Type B pancreatic cell (in vitro differentiated cells): ENCODE results near the gene PPP2R2B. TPM values are rescaled to one million over a fixed set of nuclear protein-coding genes. Genes with fewer than 3 reads are reported as not detected.

Experiments
- DNase-seq: peaks from one replicate; pipeline ENCODE4 v3.0.0; 2021; ENCODE audit warnings: mixed read lengths; ENCODE audit not compliant: unreplicated experiment; ENCODE audit errors: extremely low spot score
- H3K27ac Mint-ChIP-seq: 2 replicates; pipeline ENCODE4 v1.8.0; 2021; ENCODE audit warnings: mild to moderate bottlenecking, mixed read lengths
- H3K27me3 Mint-ChIP-seq: 2 replicates; pipeline ENCODE4 v1.8.0; 2021; ENCODE audit warnings: mixed read lengths
- H3K36me3 Mint-ChIP-seq: 2 replicates; pipeline ENCODE4 v1.8.0; 2021; ENCODE audit warnings: mixed read lengths
- H3K4me1 Mint-ChIP-seq: one replicate; pipeline ENCODE4 v1.8.0; 2021; ENCODE audit warnings: mixed read lengths; ENCODE audit not compliant: unreplicated experiment
- H3K4me3 Mint-ChIP-seq: 2 replicates; pipeline ENCODE4 v1.8.0; 2021; ENCODE audit warnings: mild to moderate bottlenecking, mixed read lengths
- H3K9me3 Mint-ChIP-seq: 2 replicates; pipeline ENCODE4 v1.8.0; 2021; ENCODE audit warnings: mixed read lengths
- CTCF ChIP-seq: fragments of 200-600 bp; sonication (generic); conservative IDR thresholded peaks from 2 replicates; pipeline ENCODE4 v1.5.0; 2021; ENCODE audit warnings: antibody characterized with exemption, mild to moderate bottlenecking
- total RNA-seq: library from RNA; stranded (reverse); gene quantifications from 2 replicates; pipeline ENCODE4 v1.2.1, GENCODE V29; 2021; ENCODE audit warnings: low replicate concordance

The PPP2R2B gene
- total RNA-seq, 1 donor from 2014 or later = 29.1 TPM

- no peak for DNase-seq
- Mint-ChIP-seq H3K27ac (no peak overlapping the region), H3K27me3 (peaks cover 8% of the 10 kb centered on the region), H3K36me3 (peaks cover 8% of the 10 kb centered on the region), H3K4me3 (no peak overlapping the region), H3K4me1 (peaks cover 18% of the 10 kb centered on the region), H3K9me3 (no peaks in the 10 kb centered on the region)
- TF ChIP-seq CTCF = no peak
Measured at GRCh38 chr5:146588331-146589027, 290.1 kb downstream of the PPP2R2B start.

- no peak overlapping the region for H3K4me3 Mint-ChIP-seq
- no peak for TF ChIP-seq CTCF
- H3K9me3 Mint-ChIP-seq = no peaks in the 10 kb centered on the region
- peaks cover 18% of the 10 kb centered on the region for H3K4me1 Mint-ChIP-seq
- peaks cover 2% of the 10 kb centered on the region for H3K36me3 Mint-ChIP-seq
- no peak overlapping the region for H3K27ac Mint-ChIP-seq
- DNase-seq = no peak
- peaks cover 14% of the 10 kb centered on the region for H3K27me3 Mint-ChIP-seq
Measured at GRCh38 chr5:146586752-146587151, 291.8 kb downstream of the PPP2R2B start.

GRCh38 chr5:146584750-146585149, 293.8 kb downstream of the PPP2R2B start:
- Mint-ChIP-seq H3K9me3 (no peaks in the 10 kb centered on the region), H3K27ac (no peak overlapping the region)
- no peak for TF ChIP-seq CTCF

GRCh38 chr5:146582051-146582596, 296.4 kb downstream of the PPP2R2B start:
- H3K4me3 Mint-ChIP-seq = no peak overlapping the region
- TF ChIP-seq CTCF = no peak
- no peak overlapping the region for H3K27ac Mint-ChIP-seq
- H3K36me3 Mint-ChIP-seq = no peaks in the 10 kb centered on the region
- peaks cover 25% of the 10 kb centered on the region for H3K27me3 Mint-ChIP-seq
- DNase-seq = no peak
- no peaks in the 10 kb centered on the region for H3K4me1 Mint-ChIP-seq
- H3K9me3 Mint-ChIP-seq = no peaks in the 10 kb centered on the region

More at GRCh38 chr5:146584750-146585149, 293.8 kb downstream of the PPP2R2B start:
- Mint-ChIP-seq H3K27me3 (peaks cover 15% of the 10 kb centered on the region), H3K36me3 (no peaks in the 10 kb centered on the region), H3K4me3 (no peak overlapping the region), H3K4me1 (peaks cover 14% of the 10 kb centered on the region)
- DNase-seq = no peak

GRCh38 chr5:146580237-146580636, 298.3 kb downstream of the PPP2R2B start:
- Mint-ChIP-seq H3K36me3 (peaks cover 4% of the 10 kb centered on the region), H3K4me1 (no peaks in the 10 kb centered on the region), H3K4me3 (no peak overlapping the region), H3K27ac (no peak overlapping the region), H3K27me3 (peaks cover 28% of the 10 kb centered on the region), H3K9me3 (peaks cover 7% of the 10 kb centered on the region)
- DNase-seq = no peak
- TF ChIP-seq CTCF = no peak
